HEK293T (cell line): ENCODE measurements around the gene NME5.

Experiments used
- CTCF ChIA-PET: fragments of 350-600 bp; formaldehyde crosslinking; extraction: SDS; loops from one replicate; lab custom pipeline; 2021; ENCODE audit warnings: antibody characterized with exemption, inconsistent platforms; lab: Yijun Ruan, JAX
- POLR2A ChIA-PET: fragments of 350-600 bp; formaldehyde crosslinking; extraction: SDS; loops from one replicate; lab custom pipeline; 2020; ENCODE audit warnings: antibody characterized with exemption, inconsistent platforms; lab: Yijun Ruan, JAX
- DNase-seq: peaks from one replicate; pipeline ENCODE4 v3.0.0; 2012; ENCODE audit warnings: mixed read lengths; ENCODE audit errors: extremely low spot score
- ARNT ChIP-seq: fragments of 450-650 bp; IDR thresholded peaks from 2 replicates; pipeline ENCODE4 v1.6.1; 2017; ENCODE audit warnings: mild to moderate bottlenecking
- BHLHE40 ChIP-seq: fragments of 450-650 bp; IDR thresholded peaks from 2 replicates; pipeline ENCODE4 v1.6.1; 2016; ENCODE audit warnings: mild to moderate bottlenecking, moderate library complexity, borderline replicate concordance
- CTBP1 ChIP-seq: fragments of 450-650 bp; IDR thresholded peaks from 2 replicates; pipeline ENCODE4 v1.6.1; 2016; ENCODE audit warnings: borderline replicate concordance
- ELF4 ChIP-seq: fragments of 450-650 bp; IDR thresholded peaks from 2 replicates; pipeline ENCODE4 v1.6.1; 2017; ENCODE audit warnings: antibody characterized with exemption
- FOXA1 ChIP-seq: fragments of 450-650 bp; IDR thresholded peaks from 2 replicates; pipeline ENCODE4 v1.6.1; 2016; ENCODE audit warnings: mild to moderate bottlenecking
- FOXK2 ChIP-seq: fragments of 450-650 bp; IDR thresholded peaks from 2 replicates; pipeline ENCODE4 v1.6.1; 2016; ENCODE audit warnings: mild to moderate bottlenecking
- FOXM1 ChIP-seq: fragments of 450-650 bp; IDR thresholded peaks from 2 replicates; pipeline ENCODE4 v1.6.1; 2017; ENCODE audit warnings: mild to moderate bottlenecking, borderline replicate concordance
- HDGF ChIP-seq: fragments of 450-650 bp; IDR thresholded peaks from 2 replicates; pipeline ENCODE4 v1.6.1; 2017; ENCODE audit warnings: antibody characterized with exemption, borderline replicate concordance
- L3MBTL2 ChIP-seq: fragments of 450-650 bp; conservative IDR thresholded peaks from 2 replicates; pipeline ENCODE4 v1.6.1; 2016; ENCODE audit warnings: mild to moderate bottlenecking
- LEF1 ChIP-seq: fragments of 450-650 bp; IDR thresholded peaks from 2 replicates; pipeline ENCODE4 v1.6.1; 2017; ENCODE audit warnings: mild to moderate bottlenecking, borderline replicate concordance
- NFRKB ChIP-seq: fragments of 450-650 bp; IDR thresholded peaks from 2 replicates; pipeline ENCODE4 v1.6.1; 2016; ENCODE audit warnings: mild to moderate bottlenecking, moderate library complexity
- SP1 ChIP-seq: fragments of 450-650 bp; IDR thresholded peaks from 2 replicates; pipeline ENCODE4 v1.6.1; 2017
- SUZ12 ChIP-seq: fragments of 450-650 bp; IDR thresholded peaks from 2 replicates; pipeline ENCODE4 v1.6.1; 2016; ENCODE audit warnings: mild to moderate bottlenecking
- TARDBP ChIP-seq: fragments of 450-650 bp; IDR thresholded peaks from 2 replicates; pipeline ENCODE4 v1.6.1; 2016
- ZNF384 ChIP-seq: fragments of 450-650 bp; IDR thresholded peaks from 2 replicates; pipeline ENCODE4 v1.6.1; 2016
- TF ChIP-seq, protein P1 (sequence below): fragments of 450-650 bp; IDR thresholded peaks from 2 replicates; pipeline ENCODE4 v1.6.1; 2016

NME5 gene

DNA sequence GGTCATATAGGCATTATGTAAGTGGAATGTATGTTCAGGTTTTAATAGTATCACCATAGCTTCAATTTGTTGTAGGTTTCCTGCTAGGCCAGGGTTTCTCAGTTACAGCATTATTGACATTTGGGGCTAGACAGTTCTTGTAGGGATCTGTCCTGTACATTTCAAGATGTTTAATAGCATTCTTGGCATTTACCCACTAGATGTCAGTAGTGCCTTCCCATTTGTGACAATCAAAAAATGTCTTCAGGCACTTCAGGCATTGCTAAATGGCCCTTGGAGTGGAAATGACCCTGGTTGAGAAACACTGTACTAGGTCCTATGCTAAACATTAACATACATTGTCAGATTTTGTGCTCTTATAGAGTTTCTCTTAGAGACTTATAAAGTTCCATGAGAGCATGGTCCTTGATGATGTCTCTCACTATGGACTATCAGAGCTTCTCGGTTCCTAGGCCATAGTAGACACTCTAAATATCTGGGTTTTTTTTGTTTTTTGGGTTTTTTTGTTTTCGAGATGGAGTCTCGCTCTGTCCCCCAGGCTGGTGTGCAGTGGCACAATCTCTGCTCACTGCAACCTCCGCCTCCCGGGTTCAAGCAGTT, 41.1 kb upstream of the NME5 start:
- ChIA-PET POLR2A (interaction anchor here (0.6 to 2.6 kb wide), 5 partner anchors 8 to 518 kb away, joined by 3 to 19 read pairs (median 6); partner anchors contain the start of gene CDC23), CTCF (interaction anchor here (0.6 to 1.8 kb wide), 8 partner anchors 43 to 323 kb away, joined by 3 to 6 read pairs (median 4); partner anchors contain the start of genes CDC25C and KDM3B)
- DNase-seq: peak; percentile 53
- no peak for TF ChIP-seq FOXA1
- TF ChIP-seq, protein P1, sequence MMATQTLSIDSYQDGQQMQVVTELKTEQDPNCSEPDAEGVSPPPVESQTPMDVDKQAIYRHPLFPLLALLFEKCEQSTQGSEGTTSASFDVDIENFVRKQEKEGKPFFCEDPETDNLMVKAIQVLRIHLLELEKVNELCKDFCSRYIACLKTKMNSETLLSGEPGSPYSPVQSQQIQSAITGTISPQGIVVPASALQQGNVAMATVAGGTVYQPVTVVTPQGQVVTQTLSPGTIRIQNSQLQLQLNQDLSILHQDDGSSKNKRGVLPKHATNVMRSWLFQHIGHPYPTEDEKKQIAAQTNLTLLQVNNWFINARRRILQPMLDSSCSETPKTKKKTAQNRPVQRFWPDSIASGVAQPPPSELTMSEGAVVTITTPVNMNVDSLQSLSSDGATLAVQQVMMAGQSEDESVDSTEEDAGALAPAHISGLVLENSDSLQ: peak; percentile 59

DNA sequence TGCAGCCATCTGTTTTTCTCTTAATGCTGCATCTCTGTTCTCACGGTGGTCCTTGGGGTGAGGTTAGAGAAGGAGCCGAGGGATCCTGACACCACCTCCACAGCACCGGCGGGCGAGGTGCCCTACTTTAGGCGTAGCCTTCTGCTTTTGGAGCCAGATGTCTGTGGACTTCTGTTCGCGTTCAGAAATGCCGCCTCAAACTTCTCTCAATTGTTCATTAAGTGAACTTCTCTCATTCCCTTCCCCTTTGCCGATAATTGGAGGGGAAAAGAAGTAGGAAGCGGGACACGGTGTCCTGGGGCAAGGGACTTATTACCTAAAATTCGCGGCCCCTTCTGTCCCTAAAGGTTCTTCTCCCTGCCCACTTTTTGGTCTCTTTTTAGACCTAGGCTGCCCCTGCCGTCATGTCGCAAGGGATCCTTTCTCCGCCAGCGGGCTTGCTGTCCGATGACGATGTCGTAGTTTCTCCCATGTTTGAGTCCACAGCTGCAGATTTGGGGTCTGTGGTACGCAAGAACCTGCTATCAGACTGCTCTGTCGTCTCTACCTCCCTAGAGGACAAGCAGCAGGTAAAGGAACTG, 40.1 kb upstream of the NME5 start:
- ChIA-PET POLR2A (interaction anchor here (0.7 to 2.6 kb wide), 24 partner anchors 9 to 325 kb away, joined by 3 to 19 read pairs (median 5); partner anchors contain the start of genes CDC23, CDC25C, FAM53C and KDM3B), CTCF (interaction anchor here (0.6 to 1.8 kb wide), 15 partner anchors 27 to 324 kb away, joined by 3 to 6 read pairs (median 4); partner anchors contain the start of genes CDC25C and KDM3B)
- DNase-seq: peak; percentile 27
- 0 out of 2 replicates have a peak, but pooled peaks have one; percentile 2 for TF ChIP-seq L3MBTL2
- no peak for TF ChIP-seq NFRKB
- no peak for TF ChIP-seq CTBP1

DNA sequence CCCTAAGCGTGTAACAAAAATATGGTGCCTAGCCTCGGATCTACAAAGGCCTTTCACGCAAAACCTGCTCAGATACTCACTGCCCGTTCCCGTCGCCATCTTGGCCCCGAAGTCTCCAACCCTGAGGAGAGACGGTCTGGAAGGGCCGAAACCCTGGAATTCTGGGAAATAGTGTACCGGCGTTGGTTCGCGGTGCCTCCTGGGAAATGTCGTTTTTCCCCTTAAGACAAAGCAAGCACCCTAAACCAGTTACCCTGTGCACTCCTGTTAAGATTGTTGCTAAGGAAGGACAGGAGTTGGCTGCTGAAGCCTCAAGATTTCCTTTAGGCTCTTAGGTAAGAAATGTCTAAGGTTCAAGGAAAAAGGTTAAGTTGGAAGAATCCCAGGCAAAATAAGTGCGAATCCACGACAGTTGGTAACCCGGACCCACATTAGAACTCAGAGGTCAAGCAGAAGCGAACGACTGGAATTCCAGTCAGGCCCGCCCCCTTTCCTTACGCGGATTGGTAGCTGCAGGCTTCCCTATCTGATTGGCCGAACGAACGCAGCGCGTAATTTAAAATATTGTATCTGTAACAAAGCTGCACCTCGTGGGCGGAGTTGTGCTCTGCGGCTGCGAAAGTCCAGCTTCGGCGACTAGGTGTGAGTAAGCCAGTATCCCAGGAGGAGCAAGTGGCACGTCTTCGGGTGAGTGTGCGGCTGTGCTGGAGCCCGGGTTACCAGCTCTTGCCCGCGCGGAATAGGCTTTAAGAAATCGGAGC, 39.5 kb upstream of the NME5 start, which contains the start of the genes BRD8 and KIF20A:
Gene BRD8 (minus strand): TSS at position 115 of the 761 bp plus-strand sequence. CDS start 16 bp downstream, at position 99.
Gene KIF20A (plus strand): TSS at position 597 of the 761 bp plus-strand sequence. CDS start 569 bp downstream, outside the sequence.
- peak; percentile 89 for DNase-seq
- POLR2A ChIA-PET: interaction anchor here (0.6 to 2.6 kb wide), 26 partner anchors 9 to 326 kb away, joined by 3 to 19 read pairs (median 5); partner anchors contain the start of genes CDC23, CDC25C, FAM53C and KDM3B
- peak; percentile 99 for TF ChIP-seq FOXM1
- TF ChIP-seq ELF4: 0 out of 2 replicates have a peak, but pooled peaks have one; percentile 23
- TF ChIP-seq SP1: no peak
- TF ChIP-seq ZNF384: no peak
- TF ChIP-seq CTBP1: no peak
- peak; percentile 58 for TF ChIP-seq SUZ12
- peak; percentile 63; the same call in 1 of the 2 replicates for TF ChIP-seq NFRKB
- peak; percentile 85 for TF ChIP-seq L3MBTL2
- TF ChIP-seq, protein P1: peak; percentile 38; the same call in 1 of the 2 replicates
- CTCF ChIA-PET: interaction anchor here (0.6 to 1.8 kb wide), 10 partner anchors 26 to 324 kb away, joined by 3 to 6 read pairs (median 4); no protein-coding TSS in a partner anchor

- TF ChIP-seq HDGF (no peak), NFRKB (no peak), SP1 (no peak)
- POLR2A ChIA-PET: interaction anchor here (0.6 to 2.6 kb wide), 8 partner anchors 10 to 272 kb away, joined by 3 to 14 read pairs (median 6); partner anchors contain the start of gene CDC23
- DNase-seq: peak; percentile 46
- CTCF ChIA-PET: interaction anchor here (0.6 to 1.6 kb wide), 5 partner anchors 39 to 257 kb away, joined by 3 to 4 read pairs (median 4); no protein-coding TSS in a partner anchor
Measured at GRCh38 chr5:138177941-138178515, 38.8 kb upstream of the NME5 start.

DNA sequence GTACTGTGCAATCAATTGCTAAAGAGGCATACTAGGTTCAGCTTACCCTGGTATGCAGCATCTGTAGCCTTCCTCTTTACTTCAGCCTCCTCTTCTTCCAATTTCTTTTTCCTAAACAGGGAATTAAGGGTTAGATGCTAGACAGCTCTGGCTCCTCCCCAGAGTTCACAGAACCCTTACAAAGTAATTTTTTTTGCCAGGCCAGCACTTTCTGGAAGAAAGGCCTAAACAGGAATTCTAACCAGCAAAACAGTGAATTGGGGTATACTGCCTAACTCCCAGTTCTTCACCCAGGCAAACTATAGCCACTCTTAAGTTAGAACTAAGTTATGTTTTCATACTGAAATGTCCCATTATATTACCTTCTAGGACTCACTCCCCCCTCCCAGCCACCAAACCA, 31.1 kb upstream of the NME5 start:
- no peak for DNase-seq
- TF ChIP-seq LEF1 (no peak), ELF4 (no peak), ARNT (no peak), BHLHE40 (no peak), FOXM1 (no peak), HDGF (no peak), SUZ12 (no peak), L3MBTL2 (no peak), ZNF384 (no peak), SP1 (no peak), TARDBP (no peak), NFRKB (no peak), CTBP1 (no peak), FOXK2 (no peak), FOXA1 (no peak)
- TF ChIP-seq, protein P1: no peak
- POLR2A ChIA-PET: no interaction called here
- CTCF ChIA-PET: interaction anchor here (0.6 to 0.7 kb wide), 2 partner anchors 93 to 113 kb away, joined by 3 to 4 read pairs; no protein-coding TSS in a partner anchor
